T-cell (primary cell): ENCODE data around the gene SRGAP1. TPM values are rescaled to one million over a fixed set of nuclear protein-coding genes. Genes with fewer than 3 reads are reported as not detected.

Experiments
- ATAC-seq, 4 experiments: fragments of 200-7000 bp in 3 of 4; fragments of 150-1000 bp in 1 of 4; cut with Tn5 transposase; replicated peaks in 1 of 4; 1 replicate in 3 of 4; 2 replicates in 1 of 4; pipeline ENCODE4 v1.10.0; 2021; ENCODE audit warnings: moderate library complexity in 3 of 4, mild to moderate bottlenecking in 2 of 4, moderate number of reproducible peaks in 1 of 4
- CTCF ChIA-PET, 2 donors: fragments of 300-600 bp; sonication (Branson Sonifier 250); formaldehyde crosslinking; loops; one replicate each; lab custom pipeline; 2022; ENCODE audit warnings: antibody characterized with exemption in 2 of 2; lab: Charles Lee
- POLR2A ChIA-PET, 2 donors: fragments of 300-600 bp; sonication (Branson Sonifier 250); formaldehyde crosslinking; loops; one replicate each; lab custom pipeline; 2022; ENCODE audit warnings: antibody characterized with exemption in 2 of 2; lab: Charles Lee
- DNase-seq, 35 experiments: peaks; one replicate each; pipeline versions ENCODE4 v3.0.0 to v3.0.0-alpha.2; 2013 to 2023
- H3K27ac ChIP-seq: one replicate; pipeline ENCODE4 v1.5.1; 2013; ENCODE audit warnings: low read length
- H3K27me3 ChIP-seq, 2 experiments: replicated peaks in 1 of 2; 1 replicate in 1 of 2; 2 replicates in 1 of 2; pipeline versions ENCODE4 v1.6.1 to v1.7.0; 2013; ENCODE audit warnings: low read length in 1 of 2, mixed read lengths in 1 of 2; ENCODE audit not compliant: control insufficient read depth in 2 of 2, insufficient read depth in 2 of 2; ENCODE audit errors: extremely low read depth in 1 of 2
- H3K36me3 ChIP-seq, 2 donors: 1 replicate in 1 of 2; 2 replicates in 1 of 2; pipeline versions ENCODE4 v1.6.1 to v1.7.0; 2013; ENCODE audit warnings: low read length in 1 of 2; ENCODE audit not compliant: control insufficient read depth in 2 of 2, insufficient read depth in 1 of 2; ENCODE audit errors: extremely low read depth in 1 of 2
- H3K4me1 ChIP-seq, 2 experiments: 1 replicate in 1 of 2; 2 replicates in 1 of 2; pipeline versions ENCODE4 v1.6.1 to v1.7.0; 2013; ENCODE audit warnings: low read length in 2 of 2, mixed read lengths in 1 of 2; ENCODE audit not compliant: insufficient read depth in 2 of 2, control insufficient read depth in 1 of 2; ENCODE audit errors: extremely low read depth in 1 of 2
- H3K4me3 ChIP-seq, 2 donors: 1 replicate in 1 of 2; 2 replicates in 1 of 2; pipeline versions ENCODE4 v1.5.1 to v1.7.0; 2013; ENCODE audit warnings: mild to moderate bottlenecking in 2 of 2, low read length in 1 of 2, moderate library complexity in 1 of 2; ENCODE audit not compliant: control insufficient read depth in 1 of 2; ENCODE audit errors: extremely low read depth in 1 of 2
- H3K9me3 ChIP-seq: 2 replicates; pipeline ENCODE4 v1.7.0; 2013
- H3K27ac Mint-ChIP-seq, 2 donors: one replicate each; pipeline ENCODE4 v1.8.0; 2020 to 2021; ENCODE audit warnings: mild to moderate bottlenecking in 2 of 2, mixed read lengths in 2 of 2
- H3K27me3 Mint-ChIP-seq, 2 donors: one replicate each; pipeline ENCODE4 v1.8.0; 2021 to 2022; ENCODE audit warnings: mixed read lengths in 2 of 2
- H3K36me3 Mint-ChIP-seq: one replicate; pipeline ENCODE4 v1.8.0; 2021; ENCODE audit warnings: mixed read lengths
- H3K4me1 Mint-ChIP-seq, 3 donors: one replicate each; pipeline ENCODE4 v1.8.0; 2020 to 2022; ENCODE audit warnings: mixed read lengths in 3 of 3, mild to moderate bottlenecking in 1 of 3
- H3K4me3 Mint-ChIP-seq, 3 donors: one replicate each; pipeline ENCODE4 v1.8.0; 2020 to 2022; ENCODE audit warnings: mild to moderate bottlenecking in 3 of 3, mixed read lengths in 3 of 3, moderate library complexity in 3 of 3
- H3K9me3 Mint-ChIP-seq, 3 donors: one replicate each; pipeline ENCODE4 v1.8.0; 2020 to 2022; ENCODE audit warnings: mixed read lengths in 3 of 3
- WGBS: methylation state at CpG from one replicate; pipeline ENCODE4 v1.1.5; 2013; ENCODE audit warnings: missing lambda C conversion rate; ENCODE audit not compliant: insufficient coverage; 5-methylcytosine and 5-hydroxymethylcytosine counted together
- total RNA-seq, 35 experiments: library from RNA in 6 of 35; stranded (reverse) in 6 of 35; fragments of 120-200 nt in 1 of 35; gene quantifications; one replicate each; pipeline versions ENCODE4 v1.2.1 to v1.2.4 and lab custom pipeline; 2013 to 2026

SRGAP1 gene
- total RNA-seq, 5 donors from 2014 or later (not counting 1 experiment from before 2014, with no cell fraction given) = 0.07 to 0.38 (median 0.17) TPM; not detected in 1

GRCh38 chr12:63955831-63956666 is 111.5 kb downstream of the SRGAP1 start:
- no peak overlapping the region for H3K4me3 ChIP-seq
- DNase-seq (no peak), ATAC-seq (no peak)
- WGBS = 85% methylated on average over 5 of the region's 9 CpGs
- Mint-ChIP-seq H3K4me1 (no peaks in the 10 kb centered on the region), H3K4me3 (no peak overlapping the region), H3K36me3 (no peaks in the 10 kb centered on the region), H3K27ac (no peak overlapping the region), H3K27me3 (peaks cover 7 to 13% of the 10 kb centered on the region in 2 donors), H3K9me3 (no peaks in the 10 kb centered on the region)
- H3K27me3 ChIP-seq = peaks cover 0 to 2% of the 10 kb centered on the region in 2 experiments
- CTCF ChIA-PET = interaction anchor here in 1 of 2 donors (0.6 to 0.9 kb wide), 3 partner anchors 9 to 70 kb away, joined by 3 to 5 read pairs (median 3); no protein-coding TSS in a partner anchor
- H3K36me3 ChIP-seq = no peaks in the 10 kb centered on the region
- no peaks in the 10 kb centered on the region for H3K9me3 ChIP-seq
- H3K27ac ChIP-seq = no peak overlapping the region
- POLR2A ChIA-PET = no interaction called here
- H3K4me1 ChIP-seq = no peaks in the 10 kb centered on the region

GRCh38 chr12:63957496-63957895 is 113.0 kb downstream of the SRGAP1 start:
- H3K4me1 ChIP-seq = no peaks in the 10 kb centered on the region
- Mint-ChIP-seq H3K4me1 (no peaks in the 10 kb centered on the region), H3K4me3 (no peak overlapping the region), H3K9me3 (no peaks in the 10 kb centered on the region), H3K27me3 (peaks cover 7 to 10% of the 10 kb centered on the region in 2 donors), H3K27ac (no peak overlapping the region), H3K36me3 (no peaks in the 10 kb centered on the region)
- peaks cover 0 to 5% of the 10 kb centered on the region in 2 experiments for H3K27me3 ChIP-seq
- H3K27ac ChIP-seq = no peak overlapping the region
- no peaks in the 10 kb centered on the region for H3K9me3 ChIP-seq
- H3K36me3 ChIP-seq = no peaks in the 10 kb centered on the region
- no peak for DNase-seq
- no peak for ATAC-seq
- POLR2A ChIA-PET = no interaction called here
- no peak overlapping the region for H3K4me3 ChIP-seq
- WGBS = 100% methylated on average over 1 of the region's 5 CpGs
- CTCF ChIA-PET = no interaction called here

GRCh38 chr12:63958876-63959580 is 114.5 kb downstream of the SRGAP1 start:
- Histone ChIP-seq H3K4me3 (no peak overlapping the region), H3K9me3 (no peaks in the 10 kb centered on the region), H3K4me1 (no peaks in the 10 kb centered on the region), H3K27me3 (peaks cover 0 to 5% of the 10 kb centered on the region in 2 experiments), H3K27ac (no peak overlapping the region), H3K36me3 (no peaks in the 10 kb centered on the region)
- ATAC-seq (no peak), DNase-seq (no peak)
- Mint-ChIP-seq H3K27me3 (peaks cover 5 to 7% of the 10 kb centered on the region in 2 donors), H3K4me3 (no peak overlapping the region), H3K4me1 (no peaks in the 10 kb centered on the region), H3K36me3 (no peaks in the 10 kb centered on the region), H3K9me3 (no peaks in the 10 kb centered on the region), H3K27ac (no peak overlapping the region)
- POLR2A ChIA-PET = interaction anchor here in 1 of 2 donors (0.6 kb wide), 1 partner anchor 162 kb away, joined by 8 read pairs; no protein-coding TSS in a partner anchor
- no CpG with 5 or more reads among the region's 3 CpGs for WGBS
- CTCF ChIA-PET = no interaction called here

GRCh38 chr12:63961048-63961447 is 116.5 kb downstream of the SRGAP1 start:
- no peak for DNase-seq
- Mint-ChIP-seq H3K27me3 (peaks cover 5 to 7% of the 10 kb centered on the region in 2 donors), H3K4me3 (no peak overlapping the region), H3K36me3 (no peaks in the 10 kb centered on the region), H3K9me3 (no peaks in the 10 kb centered on the region), H3K4me1 (no peaks in the 10 kb centered on the region), H3K27ac (no peak overlapping the region)
- H3K27ac ChIP-seq = no peak overlapping the region
- no peaks in the 10 kb centered on the region for H3K9me3 ChIP-seq
- no peaks in the 10 kb centered on the region for H3K4me1 ChIP-seq
- H3K36me3 ChIP-seq = no peaks in the 10 kb centered on the region
- ChIA-PET CTCF (no interaction called here), POLR2A (no interaction called here)
- ATAC-seq = no peak
- no peak overlapping the region for H3K4me3 ChIP-seq
- peaks cover 0 to 5% of the 10 kb centered on the region in 2 experiments for H3K27me3 ChIP-seq
- WGBS = 92% methylated on average over 3 of the region's 5 CpGs

GRCh38 chr12:63961543-63961942 is 117.0 kb downstream of the SRGAP1 start:
- DNase-seq = no peak
- 100% methylated on average over 2 of the region's 3 CpGs for WGBS
- no peaks in the 10 kb centered on the region for H3K4me1 ChIP-seq

GRCh38 chr12:63963868-63964267 is 119.4 kb downstream of the SRGAP1 start:
- peaks cover 0 to 5% of the 10 kb centered on the region in 2 experiments for H3K27me3 ChIP-seq
- no peaks in the 10 kb centered on the region for H3K4me1 ChIP-seq
- Mint-ChIP-seq H3K4me1 (no peaks in the 10 kb centered on the region), H3K27me3 (peaks cover 5 to 7% of the 10 kb centered on the region in 2 donors), H3K27ac (no peak overlapping the region), H3K36me3 (no peaks in the 10 kb centered on the region), H3K4me3 (no peak overlapping the region), H3K9me3 (no peaks in the 10 kb centered on the region)
- no peaks in the 10 kb centered on the region for H3K9me3 ChIP-seq
- WGBS = no CpG with 5 or more reads among the region's 2 CpGs
- ChIA-PET POLR2A (no interaction called here), CTCF (no interaction called here)
- DNase-seq (no peak), ATAC-seq (no peak)
- H3K4me3 ChIP-seq = no peak overlapping the region
- H3K27ac ChIP-seq = no peak overlapping the region
- no peaks in the 10 kb centered on the region for H3K36me3 ChIP-seq

More at GRCh38 chr12:63961543-63961942, 117.0 kb downstream of the SRGAP1 start:
- Histone ChIP-seq H3K27ac (no peak overlapping the region), H3K9me3 (no peaks in the 10 kb centered on the region), H3K27me3 (peaks cover 0 to 5% of the 10 kb centered on the region in 2 experiments), H3K4me3 (no peak overlapping the region), H3K36me3 (no peaks in the 10 kb centered on the region)
- ATAC-seq = no peak
- Mint-ChIP-seq H3K9me3 (no peaks in the 10 kb centered on the region), H3K27ac (no peak overlapping the region), H3K4me3 (no peak overlapping the region), H3K27me3 (peaks cover 5 to 7% of the 10 kb centered on the region in 2 donors), H3K36me3 (no peaks in the 10 kb centered on the region), H3K4me1 (no peaks in the 10 kb centered on the region)
- POLR2A ChIA-PET = no interaction called here
- CTCF ChIA-PET = no interaction called here
